HEK293 (cell line): ENCODE data around the gene TSPOAP1.

Experiments used
- CTCF ChIA-PET: fragments of 350-600 bp; formaldehyde crosslinking; extraction: SDS; loops from one replicate; lab custom pipeline; 2021; ENCODE audit warnings: antibody characterized with exemption; lab: Yijun Ruan, JAX
- POLR2A ChIA-PET: fragments of 300-600 bp; formaldehyde crosslinking; extraction: SDS; loops from one replicate; lab custom pipeline; 2020; ENCODE audit warnings: antibody characterized with exemption, inconsistent platforms; lab: Yijun Ruan, JAX
- H3K27ac ChIP-seq: fragments of 200-500 bp; sonication (Bioruptor generic); 2 replicates; pipeline ENCODE4 v1.5.1; 2014; ENCODE audit warnings: low read depth, low read length, control low read depth, inconsistent platforms; ENCODE audit errors: extremely low read depth
- H3K36me3 ChIP-seq, 2 experiments: fragments of 200-500 bp in 1 of 2; sonication (Bioruptor generic) in 1 of 2; 1 replicate in 1 of 2; 2 replicates in 1 of 2; pipeline ENCODE4 v1.5.1; 2014 to 2017; ENCODE audit warnings: inconsistent platforms in 2 of 2, low read length in 2 of 2; ENCODE audit not compliant: control insufficient read depth in 2 of 2, insufficient read depth in 1 of 2
- H3K4me1 ChIP-seq: fragments of 200-500 bp; sonication (Bioruptor generic); 2 replicates; pipeline ENCODE4 v1.5.1; 2014; ENCODE audit warnings: mild to moderate bottlenecking, low read length, inconsistent platforms; ENCODE audit not compliant: control insufficient read depth, insufficient read depth
- H3K4me3 ChIP-seq: 2 replicates; pipeline ENCODE4 v1.5.1; 2011; ENCODE audit warnings: low read depth, mild to moderate bottlenecking, control low read depth, low read length, moderate library complexity
- H3K9me3 ChIP-seq: fragments of 200-500 bp; sonication (Bioruptor generic); 2 replicates; pipeline ENCODE4 v1.5.1; 2014; ENCODE audit warnings: low read depth, low read length, inconsistent platforms; ENCODE audit not compliant: control insufficient read depth, insufficient read depth
- SCRT1 ChIP-seq: fragments of 450-650 bp; formaldehyde crosslinking; IDR thresholded peaks from 2 replicates; pipeline ENCODE4 v1.5.1; 2016; ENCODE audit warnings: missing biosample characterization, missing genetic modification characterization, borderline replicate concordance
- SCRT2 ChIP-seq: fragments of 450-650 bp; formaldehyde crosslinking; IDR thresholded peaks from 2 replicates; pipeline ENCODE4 v1.5.1; 2016; ENCODE audit warnings: missing biosample characterization, missing genetic modification characterization
- TSHZ1 ChIP-seq: fragments of 450-650 bp; formaldehyde crosslinking; IDR thresholded peaks from 2 replicates; pipeline ENCODE4 v1.5.1; 2016; ENCODE audit warnings: missing biosample characterization, missing genetic modification characterization, borderline replicate concordance
- ZBTB20 ChIP-seq: fragments of 450-650 bp; formaldehyde crosslinking; IDR thresholded peaks from 2 replicates; pipeline ENCODE4 v1.5.1; 2016; ENCODE audit warnings: missing biosample characterization, missing genetic modification characterization
- ZFP3 ChIP-seq: fragments of 450-650 bp; formaldehyde crosslinking; IDR thresholded peaks from 2 replicates; pipeline ENCODE4 v1.5.1; 2016; ENCODE audit warnings: low read depth, missing biosample characterization, missing genetic modification characterization
- ZFP37 ChIP-seq: fragments of 450-650 bp; formaldehyde crosslinking; IDR thresholded peaks from 2 replicates; pipeline ENCODE4 v1.5.1; 2016; ENCODE audit warnings: missing biosample characterization, missing genetic modification characterization
- ZIC2 ChIP-seq: fragments of 450-650 bp; formaldehyde crosslinking; IDR thresholded peaks from 2 replicates; pipeline ENCODE4 v1.5.1; 2016; ENCODE audit warnings: missing biosample characterization, missing genetic modification characterization
- ZNF132 ChIP-seq: fragments of 450-650 bp; formaldehyde crosslinking; IDR thresholded peaks from 2 replicates; pipeline ENCODE4 v1.5.1; 2017; ENCODE audit warnings: missing biosample characterization, missing genetic modification characterization, borderline replicate concordance
- ZNF223 ChIP-seq: fragments of 450-650 bp; formaldehyde crosslinking; IDR thresholded peaks from 2 replicates; pipeline ENCODE4 v1.5.1; 2016; ENCODE audit warnings: missing biosample characterization, missing genetic modification characterization
- ZNF341 ChIP-seq: fragments of 450-650 bp; formaldehyde crosslinking; IDR thresholded peaks from 2 replicates; pipeline ENCODE4; 2016; ENCODE audit warnings: low read depth, missing biosample characterization, missing genetic modification characterization
- ZNF558 ChIP-seq: fragments of 450-650 bp; formaldehyde crosslinking; IDR thresholded peaks from 2 replicates; pipeline ENCODE4 v1.5.1; 2016; ENCODE audit warnings: missing biosample characterization, missing genetic modification characterization
- ZXDB ChIP-seq: fragments of 450-650 bp; formaldehyde crosslinking; IDR thresholded peaks from 2 replicates; pipeline ENCODE4 v1.5.1; 2016; ENCODE audit warnings: missing biosample characterization, missing genetic modification characterization
- TF ChIP-seq, protein P1 (sequence below): fragments of 450-650 bp; formaldehyde crosslinking; IDR thresholded peaks from 2 replicates; pipeline ENCODE4 v1.5.1; 2017; ENCODE audit warnings: missing biosample characterization, mild to moderate bottlenecking, missing genetic modification characterization, moderate library complexity
- TF ChIP-seq, protein P2 (sequence below): fragments of 450-650 bp; formaldehyde crosslinking; IDR thresholded peaks from 2 replicates; pipeline ENCODE4 v1.5.1; 2017; ENCODE audit warnings: missing biosample characterization, missing genetic modification characterization
- TF ChIP-seq, protein P3 (sequence below): fragments of 450-650 bp; formaldehyde crosslinking; IDR thresholded peaks from 2 replicates; pipeline ENCODE4 v1.5.1; 2016; ENCODE audit warnings: missing biosample characterization, missing genetic modification characterization

Gene TSPOAP1

GRCh38 chr17:58335779-58336455, 7.3 kb upstream of the TSPOAP1 start:
- TF ChIP-seq ZBTB20 (tag by site-specific recombination) (peak; percentile 29; the same call in 1 of the 2 replicates), ZFP37 (tag by site-specific recombination) (no peak), TSHZ1 (tag by site-specific recombination) (no peak), ZIC2 (tag by site-specific recombination) (no peak), ZNF558 (tag by site-specific recombination) (no peak)
- TF ChIP-seq, protein P1, sequence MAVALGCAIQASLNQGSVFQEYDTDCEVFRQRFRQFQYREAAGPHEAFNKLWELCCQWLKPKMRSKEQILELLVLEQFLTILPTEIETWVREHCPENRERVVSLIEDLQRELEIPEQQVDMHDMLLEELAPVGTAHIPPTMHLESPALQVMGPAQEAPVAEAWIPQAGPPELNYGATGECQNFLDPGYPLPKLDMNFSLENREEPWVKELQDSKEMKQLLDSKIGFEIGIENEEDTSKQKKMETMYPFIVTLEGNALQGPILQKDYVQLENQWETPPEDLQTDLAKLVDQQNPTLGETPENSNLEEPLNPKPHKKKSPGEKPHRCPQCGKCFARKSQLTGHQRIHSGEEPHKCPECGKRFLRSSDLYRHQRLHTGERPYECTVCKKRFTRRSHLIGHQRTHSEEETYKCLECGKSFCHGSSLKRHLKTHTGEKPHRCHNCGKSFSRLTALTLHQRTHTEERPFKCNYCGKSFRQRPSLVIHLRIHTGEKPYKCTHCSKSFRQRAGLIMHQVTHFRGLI (tag by site-specific recombination) = no peak
- TF ChIP-seq, protein P2, sequence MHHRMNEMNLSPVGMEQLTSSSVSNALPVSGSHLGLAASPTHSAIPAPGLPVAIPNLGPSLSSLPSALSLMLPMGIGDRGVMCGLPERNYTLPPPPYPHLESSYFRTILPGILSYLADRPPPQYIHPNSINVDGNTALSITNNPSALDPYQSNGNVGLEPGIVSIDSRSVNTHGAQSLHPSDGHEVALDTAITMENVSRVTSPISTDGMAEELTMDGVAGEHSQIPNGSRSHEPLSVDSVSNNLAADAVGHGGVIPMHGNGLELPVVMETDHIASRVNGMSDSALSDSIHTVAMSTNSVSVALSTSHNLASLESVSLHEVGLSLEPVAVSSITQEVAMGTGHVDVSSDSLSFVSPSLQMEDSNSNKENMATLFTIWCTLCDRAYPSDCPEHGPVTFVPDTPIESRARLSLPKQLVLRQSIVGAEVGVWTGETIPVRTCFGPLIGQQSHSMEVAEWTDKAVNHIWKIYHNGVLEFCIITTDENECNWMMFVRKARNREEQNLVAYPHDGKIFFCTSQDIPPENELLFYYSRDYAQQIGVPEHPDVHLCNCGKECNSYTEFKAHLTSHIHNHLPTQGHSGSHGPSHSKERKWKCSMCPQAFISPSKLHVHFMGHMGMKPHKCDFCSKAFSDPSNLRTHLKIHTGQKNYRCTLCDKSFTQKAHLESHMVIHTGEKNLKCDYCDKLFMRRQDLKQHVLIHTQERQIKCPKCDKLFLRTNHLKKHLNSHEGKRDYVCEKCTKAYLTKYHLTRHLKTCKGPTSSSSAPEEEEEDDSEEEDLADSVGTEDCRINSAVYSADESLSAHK (tag by site-specific recombination) = no peak
- POLR2A ChIA-PET = interaction anchor here (0.5 to 3.1 kb wide), 5 partner anchors 8 to 142 kb away, joined by 4 to 20 read pairs (median 5); partner anchors contain the start of genes RNF43 and SUPT4H1
- Histone ChIP-seq H3K27ac (no peak overlapping the region), H3K9me3 (no peaks in the 10 kb centered on the region), H3K4me1 (no peaks in the 10 kb centered on the region; the same call in 1 of the 2 replicates), H3K4me3 (no peak overlapping the region), H3K36me3 (no peaks in the 10 kb centered on the region)
- CTCF ChIA-PET = interaction anchor here (0.6 to 2.4 kb wide), 4 partner anchors 16 to 81 kb away, joined by 3 to 10 read pairs (median 6); partner anchors contain the start of genes RNF43 and SUPT4H1

DNA sequence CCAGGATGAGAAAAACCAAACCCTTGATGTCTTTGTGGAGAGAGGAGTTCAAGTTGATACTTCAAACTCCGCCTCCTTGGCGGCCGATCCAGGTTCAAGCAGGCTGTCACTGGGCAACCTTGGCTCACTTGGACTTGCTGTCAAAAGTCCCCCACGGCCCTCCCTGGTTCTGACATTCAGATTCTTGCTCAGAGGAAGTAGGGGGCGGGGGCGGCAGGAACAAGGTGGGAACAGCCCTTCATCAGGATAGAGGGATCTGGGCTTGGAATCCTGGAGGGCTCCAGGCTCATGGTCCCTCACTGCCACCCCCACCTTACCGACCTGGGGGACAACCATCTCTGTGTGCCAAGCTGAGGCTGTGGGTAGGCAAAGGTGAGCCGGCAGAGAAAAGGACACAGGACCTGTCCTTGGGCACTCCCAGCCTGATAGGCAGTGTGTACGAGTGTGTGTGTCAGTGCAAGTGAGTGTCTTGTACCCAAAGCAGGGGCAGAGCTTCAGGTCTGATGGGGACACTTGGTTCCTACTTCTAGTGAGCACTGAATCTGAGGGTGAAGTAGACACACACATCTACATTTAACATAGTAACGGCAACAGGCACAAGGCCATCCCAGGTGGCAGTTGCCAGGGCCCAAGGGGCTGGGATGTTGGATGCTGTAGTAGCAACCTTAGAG, 6.6 kb upstream of the TSPOAP1 start:
- TF ChIP-seq ZFP3 (tag by site-specific recombination) = no peak
- TF ChIP-seq ZXDB (tag by site-specific recombination) = no peak
- peak; percentile 55; the same call in 1 of the 2 replicates for TF ChIP-seq ZNF341 (tag by site-specific recombination)
- H3K4me3 ChIP-seq = no peak overlapping the region
- CTCF ChIA-PET = interaction anchor here (0.9 kb wide), 1 partner anchor 18 kb away, joined by 3 read pairs; no protein-coding TSS in a partner anchor
- no peaks in the 10 kb centered on the region for H3K9me3 ChIP-seq
- POLR2A ChIA-PET = interaction anchor here (1.2 to 3.1 kb wide), 4 partner anchors 8 to 82 kb away, joined by 5 to 20 read pairs (median 9); partner anchors contain the start of genes RNF43 and SUPT4H1
- no peak overlapping the region for H3K27ac ChIP-seq
- H3K36me3 ChIP-seq = no peaks in the 10 kb centered on the region
- H3K4me1 ChIP-seq = no peaks in the 10 kb centered on the region; the same call in 1 of the 2 replicates

DNA sequence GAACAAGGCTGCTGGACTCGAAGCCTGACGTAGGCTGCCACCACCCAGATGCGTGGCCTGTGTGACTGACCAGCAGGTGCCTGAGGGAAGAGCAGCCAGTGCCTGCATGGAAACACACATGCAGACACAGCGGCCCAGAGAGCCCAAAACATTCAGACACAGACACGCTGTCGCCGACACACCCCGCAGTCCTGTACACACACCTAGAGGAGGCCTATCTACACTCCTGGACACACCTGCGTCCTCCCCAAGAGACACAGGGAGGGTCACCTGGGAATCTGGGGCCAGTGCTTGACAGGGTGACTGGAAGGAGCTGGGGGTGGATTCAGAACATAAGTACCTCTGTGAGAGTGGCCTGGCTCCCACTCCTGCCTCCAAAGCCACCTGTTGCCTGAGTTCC, 6.1 kb upstream of the TSPOAP1 start:
- CTCF ChIA-PET = interaction anchor here (0.9 to 1.3 kb wide), 2 partner anchors 17 kb away, joined by 3 to 5 read pairs; no protein-coding TSS in a partner anchor

More for the DNA sequence above, 6.1 kb upstream of the TSPOAP1 start:
- no peak overlapping the region for H3K27ac ChIP-seq
- POLR2A ChIA-PET = interaction anchor here (2.1 kb wide), 1 partner anchor 82 kb away, joined by 5 read pairs; the partner anchor contains the start of gene RNF43
- no peaks in the 10 kb centered on the region; the same call in 1 of the 2 replicates for H3K4me1 ChIP-seq
- H3K9me3 ChIP-seq = no peaks in the 10 kb centered on the region
- TF ChIP-seq SCRT2 (tag by site-specific recombination) = peak; percentile 91
- no peak for TF ChIP-seq ZNF223 (tag by site-specific recombination)
- TF ChIP-seq SCRT1 = peak; percentile 29; the same call in 1 of the 2 replicates
- TF ChIP-seq, protein P3, sequence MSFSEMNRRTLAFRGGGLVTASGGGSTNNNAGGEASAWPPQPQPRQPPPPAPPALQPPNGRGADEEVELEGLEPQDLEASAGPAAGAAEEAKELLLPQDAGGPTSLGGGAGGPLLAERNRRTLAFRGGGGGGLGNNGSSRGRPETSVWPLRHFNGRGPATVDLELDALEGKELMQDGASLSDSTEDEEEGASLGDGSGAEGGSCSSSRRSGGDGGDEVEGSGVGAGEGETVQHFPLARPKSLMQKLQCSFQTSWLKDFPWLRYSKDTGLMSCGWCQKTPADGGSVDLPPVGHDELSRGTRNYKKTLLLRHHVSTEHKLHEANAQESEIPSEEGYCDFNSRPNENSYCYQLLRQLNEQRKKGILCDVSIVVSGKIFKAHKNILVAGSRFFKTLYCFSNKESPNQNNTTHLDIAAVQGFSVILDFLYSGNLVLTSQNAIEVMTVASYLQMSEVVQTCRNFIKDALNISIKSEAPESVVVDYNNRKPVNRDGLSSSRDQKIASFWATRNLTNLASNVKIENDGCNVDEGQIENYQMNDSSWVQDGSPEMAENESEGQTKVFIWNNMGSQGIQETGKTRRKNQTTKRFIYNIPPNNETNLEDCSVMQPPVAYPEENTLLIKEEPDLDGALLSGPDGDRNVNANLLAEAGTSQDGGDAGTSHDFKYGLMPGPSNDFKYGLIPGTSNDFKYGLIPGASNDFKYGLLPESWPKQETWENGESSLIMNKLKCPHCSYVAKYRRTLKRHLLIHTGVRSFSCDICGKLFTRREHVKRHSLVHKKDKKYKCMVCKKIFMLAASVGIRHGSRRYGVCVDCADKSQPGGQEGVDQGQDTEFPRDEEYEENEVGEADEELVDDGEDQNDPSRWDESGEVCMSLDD = no peak
- TF ChIP-seq ZNF132 (tag by site-specific recombination) = no peak
- TF ChIP-seq ZXDB (tag by site-specific recombination) = no peak
- no peak overlapping the region for H3K4me3 ChIP-seq
- no peaks in the 10 kb centered on the region for H3K36me3 ChIP-seq
